DLD1 (cell line): ENCODE results near the gene SPATC1L.
"Not testable (repeated sequence)": the region's sequence is repeated elsewhere in the genome, so short reads cannot be mapped to it uniquely, and the experiment has no call there.

Experiments
- in situ Hi-C: cut with HindIII; loops from 2 replicates; pipeline ENCODE4 v1.10.0; 2017; ENCODE audit warnings: low sequenced_read_pairs

The SPATC1L gene

DNA sequence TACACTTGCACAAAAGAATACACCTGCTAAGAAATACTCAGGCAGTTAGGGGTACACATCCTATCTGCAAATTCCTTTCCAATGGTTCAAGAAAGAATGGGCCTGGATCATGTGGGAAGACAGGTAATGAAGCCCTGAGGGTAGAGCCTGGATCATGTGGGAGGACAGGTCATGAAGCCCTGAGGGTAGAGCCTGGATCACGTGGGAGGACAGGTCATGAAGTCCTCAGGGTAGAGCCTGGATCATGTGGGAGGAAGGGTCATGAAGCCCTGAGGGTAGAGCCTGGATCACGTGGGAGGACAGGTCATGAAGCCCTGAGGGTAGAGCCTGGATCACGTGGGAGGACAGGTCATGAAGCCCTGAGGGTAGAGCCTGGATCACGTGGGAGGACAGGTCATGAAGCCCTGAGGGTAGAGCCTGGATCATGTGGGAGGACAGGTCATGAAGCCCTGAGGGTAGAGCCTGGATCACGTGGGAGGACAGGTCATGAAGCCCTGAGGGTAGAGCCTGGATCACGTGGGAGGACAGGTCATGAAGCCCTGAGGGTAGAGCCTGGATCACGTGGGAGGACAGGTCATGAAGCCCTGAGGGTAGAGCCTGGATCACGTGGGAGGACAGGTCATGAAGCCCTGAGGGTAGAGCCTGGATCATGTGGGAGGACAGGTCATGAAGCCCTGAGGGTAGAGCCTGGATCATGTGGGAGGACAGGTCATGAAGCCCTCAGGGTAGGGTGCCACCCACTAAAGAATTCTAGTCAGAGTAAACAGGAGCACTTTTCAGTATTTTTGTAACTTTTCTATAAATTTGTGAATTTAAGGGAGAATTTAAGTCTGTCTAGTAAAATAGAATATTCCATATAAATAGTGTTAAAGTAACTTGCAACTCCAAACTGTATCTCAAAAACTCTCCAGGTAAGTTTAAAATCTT, 16.9 kb upstream of the SPATC1L start:
- in situ Hi-C loops = not testable (repeated sequence)

DNA sequence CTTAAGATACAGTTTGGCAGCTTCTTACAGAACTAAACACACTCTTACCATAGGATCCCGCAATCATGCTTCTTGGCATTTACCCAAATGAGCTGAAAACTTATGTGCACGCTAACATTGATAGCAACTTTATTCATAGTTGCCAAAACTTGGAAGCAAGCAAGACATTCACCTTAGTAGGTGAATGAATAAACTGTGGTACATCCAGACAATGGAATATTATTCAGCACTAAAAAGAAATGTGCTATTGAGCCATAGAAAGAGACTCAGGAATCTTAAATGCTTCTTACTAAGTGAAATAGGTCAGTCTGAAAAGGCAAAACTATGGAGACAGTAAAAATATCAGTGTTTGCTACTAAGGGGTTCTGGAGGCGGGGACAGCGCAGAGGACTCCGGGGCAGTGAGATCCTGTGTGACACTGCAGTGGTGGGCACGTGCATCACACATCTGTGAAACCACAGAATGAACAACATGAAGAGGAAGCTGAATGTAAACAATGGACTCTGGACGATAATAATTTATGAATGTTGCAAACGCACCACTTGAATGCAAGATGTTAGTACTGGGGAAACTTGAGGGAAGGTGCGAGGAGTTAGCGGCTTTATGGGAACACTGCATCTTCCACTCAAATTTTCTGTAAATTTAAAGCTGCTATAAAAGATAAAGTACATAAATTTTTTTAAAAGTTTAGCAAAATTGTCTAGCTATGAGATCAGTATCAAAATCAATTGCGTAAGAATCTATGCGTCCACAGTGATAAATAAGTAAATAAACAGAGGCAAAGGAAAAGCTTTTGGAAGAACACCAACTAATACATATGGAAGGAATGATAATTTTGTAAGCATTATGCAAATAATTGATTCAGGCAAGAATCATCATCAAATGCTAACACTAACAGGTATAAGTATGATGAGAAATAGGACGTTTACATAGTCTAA, 15.4 kb upstream of the SPATC1L start:
- in situ Hi-C loops = no loop called here

DNA sequence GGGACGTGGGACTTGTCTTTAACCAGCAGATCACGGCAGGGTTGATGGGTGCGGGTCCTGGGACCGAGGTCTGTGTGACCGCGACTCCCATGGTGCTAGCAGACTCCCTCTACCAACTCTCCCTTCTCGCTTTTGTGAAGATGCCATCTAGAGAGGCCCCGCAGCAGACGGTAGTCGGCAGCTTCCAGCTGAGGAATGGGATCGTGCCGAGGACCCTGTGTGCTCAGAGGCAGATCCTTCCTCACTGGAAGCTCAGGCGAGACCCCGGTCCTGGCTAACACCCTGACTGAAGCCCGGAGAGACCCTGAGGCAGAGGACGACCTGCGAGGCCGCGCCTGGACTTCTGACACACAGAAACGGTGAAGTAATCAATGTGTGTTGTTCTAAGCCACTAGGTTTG, 12.5 kb upstream of the SPATC1L start:
- in situ Hi-C loops = no loop called here

DNA sequence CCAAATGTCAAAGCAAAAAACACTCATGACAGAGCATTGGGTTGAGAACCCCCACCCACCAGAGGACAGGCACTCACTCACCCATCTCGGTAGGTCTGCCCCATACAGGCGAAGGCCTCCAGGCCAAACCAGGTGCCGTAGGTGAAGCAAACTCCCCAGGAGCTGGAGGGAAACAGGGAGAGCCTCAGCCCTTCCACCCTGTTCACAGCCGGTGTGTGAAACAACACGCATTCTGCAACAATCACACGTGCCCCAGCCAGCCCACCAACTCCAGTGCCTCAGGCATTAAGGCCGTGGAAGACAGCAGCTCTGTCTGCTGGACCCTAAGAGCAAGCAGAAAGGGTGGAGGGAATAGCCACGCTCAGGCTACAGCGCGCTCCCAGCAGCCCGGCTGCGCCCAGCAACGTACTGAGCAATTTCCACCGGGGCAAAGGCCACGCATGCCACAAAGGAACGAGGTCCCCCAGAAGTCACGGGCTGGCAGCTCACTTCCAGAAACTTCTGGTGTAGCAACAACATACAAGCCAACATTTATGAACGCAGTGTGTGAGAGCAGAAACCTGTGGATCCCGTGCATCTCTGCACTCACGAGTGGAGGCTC, 11.4 kb upstream of the SPATC1L start:
- in situ Hi-C loops = no loop called here

DNA sequence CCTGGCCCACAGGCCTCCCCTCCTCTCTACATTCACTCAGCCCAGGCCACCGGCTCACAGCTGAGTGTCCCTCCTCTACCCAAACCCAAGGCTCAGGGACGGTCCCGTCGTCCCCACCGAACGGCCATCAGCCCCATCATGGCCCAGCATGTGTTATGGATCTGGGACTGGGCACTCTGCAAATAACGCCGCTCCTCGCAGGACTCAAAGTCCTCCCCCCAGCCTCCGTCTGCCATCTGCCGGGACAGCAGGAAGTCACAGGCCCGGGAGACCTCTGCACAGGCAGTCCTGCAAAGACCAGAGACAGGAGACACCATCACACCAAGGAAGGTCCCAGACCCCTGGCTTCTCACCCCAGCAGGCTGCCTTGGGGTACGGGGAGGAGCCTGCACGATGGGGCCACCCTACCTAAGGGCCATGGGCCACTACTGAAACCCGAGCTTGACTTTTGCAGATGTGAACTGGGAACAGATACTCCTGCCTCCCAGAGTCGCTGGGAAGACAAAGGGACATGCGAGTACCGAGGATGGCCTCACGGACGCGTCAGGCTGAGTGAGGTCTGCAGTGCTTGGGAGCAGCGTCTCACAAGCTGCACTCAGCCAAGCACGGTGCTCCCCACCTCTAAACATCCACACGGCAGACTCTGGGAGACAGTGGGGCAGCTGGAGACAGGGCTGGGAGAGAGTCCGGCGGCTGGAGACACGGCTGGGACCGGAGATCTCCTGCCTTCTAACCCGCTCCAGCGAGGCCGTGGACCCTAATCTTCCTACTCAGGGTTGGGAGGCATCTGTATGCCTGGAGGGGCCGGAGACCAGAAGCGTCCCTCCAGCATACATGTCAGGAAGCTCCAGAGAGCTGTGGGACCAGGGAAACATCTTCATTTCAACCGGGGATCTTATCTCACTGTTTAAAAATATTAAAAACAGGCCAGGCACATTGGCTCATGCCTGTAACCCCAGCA, 10.4 kb upstream of the SPATC1L start:
- in situ Hi-C loops = no loop called here

DNA sequence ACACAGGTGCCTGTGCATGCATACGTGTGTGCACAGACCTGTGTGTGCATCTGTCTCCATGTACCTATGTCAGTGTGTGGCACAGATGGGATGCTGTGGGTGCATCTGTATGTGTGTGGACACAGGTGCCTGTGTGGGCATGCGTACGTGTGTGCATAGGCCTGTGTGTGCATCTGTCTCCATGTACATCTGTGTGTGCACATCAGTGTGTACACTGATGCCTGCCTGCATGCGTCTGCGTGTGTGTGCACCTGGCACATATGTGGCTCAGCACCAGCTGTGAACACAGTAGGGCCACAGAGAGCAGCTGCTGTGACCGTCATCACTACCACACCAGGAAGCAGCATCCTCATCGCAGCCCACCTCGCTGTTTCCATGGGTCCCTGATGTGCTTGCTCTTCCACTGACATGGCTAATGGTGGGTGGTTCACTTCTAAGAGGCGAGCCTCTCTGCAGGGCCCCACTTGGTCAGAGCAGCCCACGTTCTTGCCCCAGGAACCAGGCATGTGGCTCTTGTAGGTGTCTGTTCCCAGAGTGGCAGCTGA, 9.6 kb upstream of the SPATC1L start:
- in situ Hi-C loops = no loop called here

DNA sequence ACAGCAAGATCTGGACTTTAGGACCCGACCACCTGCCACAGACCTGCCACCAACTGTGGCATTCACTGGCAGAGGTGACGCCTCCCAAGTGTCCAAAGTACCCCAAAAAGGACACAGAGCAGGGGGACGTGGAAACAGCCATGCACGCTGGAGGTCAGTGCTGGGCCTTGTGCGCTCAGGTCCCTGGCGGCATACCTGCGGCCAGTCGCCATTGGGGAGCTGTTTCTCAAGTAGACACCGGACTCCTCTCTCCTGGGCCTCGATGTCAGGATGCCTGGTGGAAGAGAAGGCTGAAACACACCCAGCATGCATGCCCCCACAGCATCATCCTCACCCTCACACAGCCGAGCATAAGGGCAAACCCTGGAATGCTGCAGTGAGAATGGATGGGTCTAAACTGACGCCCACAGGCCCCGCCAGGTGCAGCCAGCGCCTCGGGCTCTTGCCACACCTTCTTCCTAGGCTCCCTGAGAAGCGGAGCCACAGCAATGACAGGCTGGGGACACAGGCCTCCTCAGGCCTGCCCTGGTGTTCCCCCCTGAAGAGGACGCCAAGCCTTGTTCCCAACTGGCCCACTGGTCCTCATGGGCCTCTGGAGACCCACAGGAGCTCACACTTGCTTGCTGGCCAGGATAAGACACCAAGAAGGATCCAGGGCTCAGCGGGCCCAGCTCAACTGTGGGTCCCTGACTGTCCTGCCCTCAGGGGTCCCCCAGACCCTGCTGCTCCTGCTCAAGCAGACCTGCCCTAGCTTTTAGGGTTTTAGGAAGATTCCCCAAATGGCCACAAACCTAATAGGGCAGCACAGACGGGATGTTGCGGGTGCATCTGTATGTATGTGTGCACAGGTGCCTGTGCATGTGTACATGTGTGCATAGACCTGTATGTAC, 7.7 kb upstream of the SPATC1L start:
- in situ Hi-C loops = no loop called here

DNA sequence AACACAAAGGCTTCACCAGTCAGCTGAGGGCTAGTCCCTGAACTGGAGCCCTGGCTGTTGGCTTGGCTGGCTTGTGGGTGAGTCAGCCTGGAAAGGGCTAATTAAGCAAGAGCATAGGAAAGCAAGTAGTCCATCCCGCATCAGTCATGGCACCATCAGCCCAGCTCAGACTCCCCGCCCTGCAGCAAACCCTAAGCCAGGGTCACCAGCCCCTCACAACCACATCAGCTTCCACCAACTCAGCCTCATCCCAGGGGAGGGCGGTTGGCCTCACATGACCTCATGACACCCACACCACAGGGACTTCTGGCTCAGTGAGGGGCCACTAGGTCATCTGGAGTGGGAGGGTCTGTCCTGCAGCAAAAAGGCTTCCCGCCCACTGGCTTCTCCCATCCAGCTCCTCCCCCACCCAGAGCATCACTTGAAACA, 7.0 kb upstream of the SPATC1L start:
- in situ Hi-C loops = no loop called here

DNA sequence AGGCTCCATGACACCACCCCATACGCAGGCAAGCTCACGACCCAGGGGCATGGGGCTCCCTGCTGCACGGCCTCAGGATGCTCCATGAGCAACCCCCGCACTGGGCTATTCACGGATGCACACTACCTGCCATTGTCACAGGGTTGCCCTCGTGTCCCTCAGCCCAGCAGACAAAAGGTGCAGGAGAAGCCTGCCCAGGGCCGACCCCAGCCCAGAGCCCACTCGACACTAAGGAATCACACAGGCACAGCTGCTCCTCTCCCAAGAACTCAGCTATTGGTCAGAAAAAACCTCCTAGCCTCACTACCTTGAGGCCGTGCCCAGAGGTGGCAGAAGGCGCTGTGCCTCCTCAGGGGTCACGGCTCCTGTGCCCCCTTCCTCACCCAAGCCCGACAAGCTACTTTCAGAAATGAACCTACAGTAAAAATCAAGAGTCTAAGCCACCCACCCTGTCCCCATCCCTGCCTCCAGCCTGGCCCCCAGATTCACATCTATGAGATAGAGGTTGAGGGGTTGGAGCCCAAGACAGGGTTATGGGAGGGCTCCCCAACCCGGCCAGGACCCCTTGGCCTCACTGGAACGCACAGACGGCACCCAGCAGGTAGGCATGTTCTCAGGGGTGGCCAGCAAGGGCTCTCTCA, 6.4 kb upstream of the SPATC1L start:
- in situ Hi-C loops = no loop called here

DNA sequence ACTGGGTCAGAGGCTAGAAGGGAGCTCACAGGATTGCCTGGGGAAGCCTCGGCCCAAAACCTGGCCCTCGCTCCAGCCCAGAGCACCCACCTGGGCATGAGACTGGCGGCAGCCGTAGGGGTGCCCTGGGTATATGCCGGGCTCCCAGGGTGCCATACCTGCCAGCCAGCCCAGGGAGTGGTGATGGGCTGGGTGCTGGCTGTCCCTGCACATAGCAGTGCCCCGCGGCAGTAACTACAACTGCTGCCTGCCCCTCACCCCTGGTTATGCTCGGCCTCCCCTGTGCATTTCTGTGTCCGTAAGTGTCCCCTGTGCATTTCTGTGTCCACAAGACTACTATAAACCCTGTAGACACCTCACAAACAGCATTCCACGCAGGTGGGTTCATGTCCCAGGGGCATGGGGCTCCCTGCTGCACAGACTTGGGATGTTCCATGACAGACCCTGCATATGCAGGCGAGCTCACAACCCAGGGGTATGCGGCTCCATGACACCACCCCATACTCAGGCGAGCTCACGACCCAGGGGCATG, 5.8 kb upstream of the SPATC1L start:
- in situ Hi-C loops = no loop called here

DNA sequence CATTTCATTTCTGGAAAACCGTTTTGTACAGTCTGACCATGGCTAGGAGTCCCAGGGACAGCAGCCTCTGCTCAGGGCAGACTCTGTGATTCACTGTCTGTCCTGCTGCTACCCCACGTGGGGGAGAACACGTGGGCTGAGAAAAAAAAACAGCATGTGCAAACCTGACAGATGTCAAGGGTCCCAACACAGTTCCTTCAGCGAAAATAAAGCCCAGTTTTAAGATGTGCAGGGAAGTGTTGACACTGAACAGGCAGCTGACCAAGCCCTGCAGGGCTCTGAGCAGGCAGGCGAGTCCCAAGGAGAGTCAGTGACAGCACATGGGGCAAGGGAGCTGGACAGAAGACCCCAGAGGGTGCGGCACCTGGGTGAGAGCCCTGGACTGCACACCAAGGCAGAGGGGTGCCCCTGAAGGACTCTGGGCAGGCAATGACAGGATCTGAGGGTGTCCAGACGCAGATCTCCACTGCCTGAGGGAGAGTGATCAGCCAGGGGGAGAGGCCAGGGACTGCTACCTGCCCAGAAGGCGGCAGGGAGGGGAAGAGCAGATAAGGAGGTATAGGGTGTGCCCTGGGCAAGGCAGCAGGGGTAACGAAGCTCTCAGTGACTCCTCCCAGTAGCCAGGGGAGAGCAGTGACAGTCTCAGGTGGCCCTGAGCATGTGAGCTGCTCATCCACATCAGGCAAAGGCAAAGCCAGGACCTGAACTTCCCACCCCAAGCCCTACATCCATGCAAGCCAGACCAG, 5.1 kb upstream of the SPATC1L start:
- in situ Hi-C loops = no loop called here

DNA sequence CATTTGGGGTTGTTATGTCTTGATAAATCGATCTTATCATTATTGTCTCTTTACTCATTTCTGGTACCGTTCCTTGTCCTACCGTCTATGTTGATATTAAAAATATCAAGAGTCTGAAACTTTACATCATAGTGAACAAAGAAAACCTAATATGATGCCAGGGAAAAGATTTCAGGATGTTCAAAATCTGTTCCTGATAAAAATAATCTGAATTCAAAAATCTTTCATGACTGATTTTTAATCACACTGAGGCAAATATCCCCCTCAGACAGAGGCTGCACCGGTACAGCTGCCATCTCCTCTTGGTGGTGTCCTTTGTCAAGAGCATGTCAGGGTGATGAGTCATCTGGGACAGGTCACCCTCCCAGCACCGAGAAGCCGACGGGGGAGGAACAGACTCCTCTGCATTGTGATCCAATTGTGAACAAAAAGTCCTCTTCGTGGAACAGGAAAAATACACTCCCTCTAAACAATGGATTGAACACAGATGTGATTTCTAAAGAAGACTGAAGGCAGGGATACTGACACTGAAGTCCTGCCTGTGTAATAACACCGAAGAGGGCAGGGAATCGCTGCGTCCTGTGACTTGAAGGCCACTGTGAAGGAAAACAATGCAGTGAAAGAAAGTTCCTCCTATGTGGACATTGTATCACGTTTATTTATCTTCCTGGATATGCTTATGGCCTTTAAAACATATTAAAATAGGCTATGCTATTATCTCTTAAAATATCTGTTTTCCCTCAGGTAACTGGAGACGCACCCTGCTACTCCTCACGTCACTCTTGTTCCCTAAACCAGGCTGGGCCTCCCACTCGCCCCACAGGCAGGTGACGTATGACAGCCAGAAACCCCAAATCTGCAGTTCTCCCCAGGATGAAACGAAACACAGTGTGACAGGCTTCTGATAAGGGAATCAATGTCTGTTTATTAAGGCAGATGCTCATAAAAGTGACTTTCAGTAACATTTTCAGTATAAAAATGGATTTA, 4.3 kb upstream of the SPATC1L start:
- in situ Hi-C loops = no loop called here

DNA sequence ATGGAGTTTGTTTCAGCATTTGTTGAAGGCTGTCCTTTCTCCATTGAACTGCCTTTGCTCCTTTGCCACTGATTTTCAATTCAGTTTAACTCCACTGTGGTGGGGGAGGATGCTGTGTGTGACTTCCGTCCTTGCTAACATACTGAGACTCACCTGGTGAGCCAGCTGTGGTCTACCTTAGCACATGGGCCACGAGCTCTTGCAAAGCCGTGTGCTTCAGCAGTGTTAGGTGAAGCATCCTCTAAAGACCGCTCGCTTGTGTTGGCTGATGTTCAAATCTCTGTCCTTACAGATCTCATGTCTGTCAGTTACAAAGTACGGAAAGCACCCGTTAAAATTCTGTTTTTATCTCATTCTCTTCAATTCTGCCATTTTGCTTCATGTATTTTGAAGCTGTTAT, 3.6 kb upstream of the SPATC1L start:
- in situ Hi-C loops = no loop called here

DNA sequence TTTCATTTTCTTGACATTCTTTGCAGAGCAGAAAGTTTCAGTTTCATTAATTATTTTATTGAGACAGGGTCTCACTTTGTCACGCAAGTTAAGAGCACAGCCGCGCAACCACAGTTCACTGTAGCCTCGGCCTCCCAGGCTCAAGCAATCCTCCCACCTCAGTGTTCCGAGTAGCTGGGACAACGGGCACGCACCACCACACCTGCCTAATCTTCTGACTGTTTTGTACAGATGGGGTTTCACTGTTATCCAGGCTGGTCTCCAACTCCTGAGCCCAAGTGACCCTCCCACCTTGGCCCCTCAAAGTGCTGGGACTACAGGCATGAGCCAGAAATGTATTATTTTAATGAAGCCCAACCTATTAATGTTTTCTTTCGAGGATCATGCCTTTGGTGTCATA, 3.0 kb upstream of the SPATC1L start:
- in situ Hi-C loops = no loop called here

DNA sequence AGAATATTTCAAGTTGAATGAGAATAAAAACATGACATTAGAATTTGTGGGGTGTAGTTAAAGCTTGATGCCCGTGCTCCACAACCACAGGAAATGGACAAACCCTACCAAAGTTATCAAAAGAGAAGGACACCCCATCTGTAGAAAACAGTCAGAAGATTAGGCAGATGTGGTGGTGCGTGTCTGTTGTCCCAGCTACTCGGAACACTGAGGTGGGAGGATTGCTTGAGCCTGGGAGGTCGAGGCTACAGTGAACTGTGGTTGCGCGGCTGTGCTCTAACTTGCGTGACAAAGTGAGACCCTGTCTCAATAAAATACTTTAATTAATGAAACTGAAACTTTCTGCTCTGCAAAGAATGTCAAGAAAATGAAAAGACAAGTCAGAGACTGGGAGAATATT, 1.5 kb upstream of the SPATC1L start:
- in situ Hi-C loops = no loop called here
